K562 (cell line): ENCODE measurements around the gene ELMOD2.

ENCODE experiments used
- ILK ChIP-seq: fragments of 450-650 bp; IDR thresholded peaks from 2 replicates; pipeline ENCODE4 v1.6.1; 2016; ENCODE audit warnings: missing genetic modification characterization, low read depth, mild to moderate bottlenecking, missing compliant biosample characterization, moderate library complexity, borderline replicate concordance
- ZFX ChIP-seq: sonication (generic); formaldehyde crosslinking; IDR thresholded peaks from 2 replicates; pipeline ENCODE4 v1.8.0; 2022; ENCODE audit warnings: mild to moderate bottlenecking, missing genetic modification reagents, moderate library complexity

DNA sequence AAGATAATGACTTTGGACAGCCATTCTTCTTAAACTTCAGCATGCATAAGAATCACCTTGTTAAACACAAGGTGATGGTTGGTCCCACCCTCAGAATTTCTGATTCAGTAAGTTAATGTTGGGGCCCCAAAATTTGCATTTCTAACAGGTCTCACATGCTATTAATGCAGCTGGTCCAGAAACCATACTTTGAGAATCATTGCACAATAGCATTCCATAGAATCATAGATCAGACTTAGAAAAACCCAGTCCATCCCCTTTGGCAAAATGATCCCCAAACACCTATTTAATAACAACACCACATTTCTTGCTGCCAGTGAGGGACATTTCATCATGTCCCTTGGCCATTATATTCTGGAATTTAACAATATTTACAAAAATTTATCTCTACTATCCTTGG, 19.7 kb upstream of the ELMOD2 start:
- no peak for TF ChIP-seq ILK (tag)
- no peak for TF ChIP-seq ZFX (CRISPR knock-in tag)
